DOHH2 (cell line): Measurements from ENCODE around the gene AKAP13.

Experiments
- CTCF ChIP-seq: fragments of 200-600 bp; sonication (generic); IDR thresholded peaks from one replicate; pipeline ENCODE4 v1.5.1; 2014; ENCODE audit warnings: antibody characterized with exemption, mild to moderate bottlenecking, low read depth, low read length; ENCODE audit not compliant: poor library complexity, severe bottlenecking
- EZH2phosphoT487 ChIP-seq: fragments of 200-600 bp; sonication (generic); IDR thresholded peaks from 2 replicates; pipeline ENCODE4 v1.6.1; 2017; ENCODE audit warnings: borderline replicate concordance, mild to moderate bottlenecking, antibody characterized with exemption, low read length, moderate library complexity, mixed read lengths

- no peak for TF ChIP-seq CTCF
- TF ChIP-seq EZH2phosphoT487 = no peak
Observed at GRCh38 chr15:85515212-85515611, 134.8 kb downstream of the AKAP13 start.
